GM12864 (cell line): ENCODE measurements around the gene EN1.

Experiments used
- DNase-seq: peaks from one replicate; pipeline ENCODE4 v3.0.0-alpha.2; 2011; ENCODE audit warnings: low read depth
- H3K4me3 ChIP-seq: 2 replicates; pipeline ENCODE4 v1.5.1; 2011; ENCODE audit warnings: mild to moderate bottlenecking, low read depth, low read length, control low read depth
- CTCF ChIP-seq: IDR thresholded peaks from 2 replicates; pipeline ENCODE4 v1.5.1; 2011; ENCODE audit warnings: low read depth, mild to moderate bottlenecking, moderate library complexity, low read length, control low read depth, inconsistent platforms; ENCODE audit errors: missing control alignments

The EN1 gene

GRCh38 chr2:118880501-118880900, 33.1 kb upstream of the EN1 start:
- DNase-seq, result no peak
- TF ChIP-seq CTCF, result no peak
- no peak overlapping the region for H3K4me3 ChIP-seq

GRCh38 chr2:118878531-118879149, 31.2 kb upstream of the EN1 start:
- no peak for TF ChIP-seq CTCF
- H3K4me3 ChIP-seq, result no peak overlapping the region
- DNase-seq, result no peak

GRCh38 chr2:118875318-118875717, 27.9 kb upstream of the EN1 start:
- no peak for TF ChIP-seq CTCF
- no peak for DNase-seq
- H3K4me3 ChIP-seq, result no peak overlapping the region

- no peak for DNase-seq
- TF ChIP-seq CTCF, result no peak
- H3K4me3 ChIP-seq, result no peak overlapping the region
These were observed 26.9 kb upstream of the EN1 start for GRCh38 chr2:118874324-118874723.

GRCh38 chr2:118865106-118865505, 17.7 kb upstream of the EN1 start:
- H3K4me3 ChIP-seq, result no peak overlapping the region
- no peak for DNase-seq
- TF ChIP-seq CTCF, result peak; percentile 71

- TF ChIP-seq CTCF, result no peak
- no peak for DNase-seq
- no peak overlapping the region for H3K4me3 ChIP-seq
These were observed 16.8 kb upstream of the EN1 start for GRCh38 chr2:118864207-118864606.

GRCh38 chr2:118861731-118862130, 14.3 kb upstream of the EN1 start:
- DNase-seq, result no peak
- TF ChIP-seq CTCF, result no peak
- no peak overlapping the region for H3K4me3 ChIP-seq
